Nephron progenitor cell (in vitro differentiated cells): ENCODE results near the gene CPLANE1.

Experiments used
- DNase-seq: peaks from one replicate; pipeline ENCODE4 v3.0.0; 2021
- H3K27ac Mint-ChIP-seq: 2 replicates; pipeline ENCODE4 v1.8.0; 2021; ENCODE audit warnings: mild to moderate bottlenecking, moderate library complexity, mixed read lengths
- H3K27me3 Mint-ChIP-seq: 2 replicates; pipeline ENCODE4 v1.8.0; 2021; ENCODE audit warnings: mild to moderate bottlenecking, low read depth, mixed read lengths; ENCODE audit not compliant: poor library complexity
- H3K36me3 Mint-ChIP-seq: 2 replicates; pipeline ENCODE4 v1.8.0; 2021; ENCODE audit warnings: low read depth, mixed read lengths
- H3K4me1 Mint-ChIP-seq: 2 replicates; pipeline ENCODE4 v1.8.0; 2021; ENCODE audit warnings: mixed read lengths
- H3K4me3 Mint-ChIP-seq: 2 replicates; pipeline ENCODE4 v1.8.0; 2021; ENCODE audit warnings: mild to moderate bottlenecking, moderate library complexity, mixed read lengths
- H3K9me3 Mint-ChIP-seq: 2 replicates; pipeline ENCODE4 v1.8.0; 2021; ENCODE audit warnings: mild to moderate bottlenecking, moderate library complexity, mixed read lengths
- TF ChIP-seq, protein P1 (sequence below): fragments of 200-600 bp; sonication (generic); IDR thresholded peaks from 2 replicates; pipeline ENCODE4 v1.5.0; 2021; ENCODE audit warnings: antibody characterized with exemption

The CPLANE1 gene

DNA sequence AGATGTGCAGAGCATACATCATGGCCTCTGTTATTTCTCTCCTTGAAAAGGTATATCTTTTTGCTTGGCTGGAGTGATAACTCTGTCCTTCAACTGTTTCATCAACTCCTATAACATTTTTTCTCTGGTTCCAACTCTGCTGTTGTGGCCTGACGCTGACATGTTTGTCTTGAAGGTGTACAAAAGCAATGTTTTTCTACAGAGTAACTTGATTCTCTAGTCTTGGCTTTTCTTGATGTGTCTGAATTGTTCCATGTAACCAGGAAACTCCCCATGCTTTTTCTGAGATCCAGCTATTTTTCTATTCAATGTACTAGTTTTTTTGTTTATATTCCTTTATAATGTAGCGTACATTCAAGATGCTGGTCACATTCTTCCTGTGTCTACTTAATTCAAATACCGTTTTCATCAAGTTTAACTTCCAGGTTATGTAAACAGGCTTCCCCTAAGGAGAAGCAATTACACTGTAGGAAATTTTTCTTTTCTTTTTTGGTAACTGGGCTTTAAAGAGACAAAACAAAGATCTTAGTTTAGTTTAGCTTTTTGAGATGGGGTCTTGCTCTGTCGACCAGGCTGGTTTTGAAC is 6.7 kb upstream of the CPLANE1 start:
- TF ChIP-seq, protein P1, sequence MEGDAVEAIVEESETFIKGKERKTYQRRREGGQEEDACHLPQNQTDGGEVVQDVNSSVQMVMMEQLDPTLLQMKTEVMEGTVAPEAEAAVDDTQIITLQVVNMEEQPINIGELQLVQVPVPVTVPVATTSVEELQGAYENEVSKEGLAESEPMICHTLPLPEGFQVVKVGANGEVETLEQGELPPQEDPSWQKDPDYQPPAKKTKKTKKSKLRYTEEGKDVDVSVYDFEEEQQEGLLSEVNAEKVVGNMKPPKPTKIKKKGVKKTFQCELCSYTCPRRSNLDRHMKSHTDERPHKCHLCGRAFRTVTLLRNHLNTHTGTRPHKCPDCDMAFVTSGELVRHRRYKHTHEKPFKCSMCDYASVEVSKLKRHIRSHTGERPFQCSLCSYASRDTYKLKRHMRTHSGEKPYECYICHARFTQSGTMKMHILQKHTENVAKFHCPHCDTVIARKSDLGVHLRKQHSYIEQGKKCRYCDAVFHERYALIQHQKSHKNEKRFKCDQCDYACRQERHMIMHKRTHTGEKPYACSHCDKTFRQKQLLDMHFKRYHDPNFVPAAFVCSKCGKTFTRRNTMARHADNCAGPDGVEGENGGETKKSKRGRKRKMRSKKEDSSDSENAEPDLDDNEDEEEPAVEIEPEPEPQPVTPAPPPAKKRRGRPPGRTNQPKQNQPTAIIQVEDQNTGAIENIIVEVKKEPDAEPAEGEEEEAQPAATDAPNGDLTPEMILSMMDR: no peak
- peaks cover 6% of the 10 kb centered on the region for H3K27me3 Mint-ChIP-seq
- H3K36me3 Mint-ChIP-seq: peaks cover 26% of the 10 kb centered on the region
- no peak overlapping the region for H3K27ac Mint-ChIP-seq
- H3K4me3 Mint-ChIP-seq: no peak overlapping the region
- no peak for DNase-seq
- no peaks in the 10 kb centered on the region for H3K4me1 Mint-ChIP-seq
- H3K9me3 Mint-ChIP-seq: peaks cover 57% of the 10 kb centered on the region

DNA sequence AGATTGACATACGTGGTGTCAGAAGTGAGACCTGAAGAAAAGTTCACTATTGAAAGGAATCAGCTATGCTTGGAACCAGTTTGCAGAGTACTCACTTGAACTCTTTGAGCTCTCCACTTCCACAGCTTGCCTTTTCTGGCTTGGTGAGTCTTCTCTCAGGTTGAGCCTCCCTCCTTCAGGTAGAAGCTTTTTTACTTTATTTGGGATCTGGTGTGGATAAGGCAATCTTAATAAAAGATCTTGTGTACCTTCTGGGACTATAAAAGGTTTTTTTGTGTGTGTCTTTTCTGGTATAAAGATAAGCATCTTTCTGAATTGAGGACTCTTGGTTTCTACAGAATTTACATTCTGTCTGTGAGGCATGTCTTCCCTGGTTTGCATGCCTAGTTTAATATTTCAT is 5.4 kb upstream of the CPLANE1 start:
- Mint-ChIP-seq H3K9me3 (peaks cover 44% of the 10 kb centered on the region), H3K4me1 (peaks cover 9% of the 10 kb centered on the region), H3K27me3 (peaks cover 6% of the 10 kb centered on the region), H3K36me3 (peaks cover 26% of the 10 kb centered on the region), H3K27ac (no peak overlapping the region), H3K4me3 (no peak overlapping the region)
- no peak for DNase-seq
- TF ChIP-seq, protein P1: no peak

DNA sequence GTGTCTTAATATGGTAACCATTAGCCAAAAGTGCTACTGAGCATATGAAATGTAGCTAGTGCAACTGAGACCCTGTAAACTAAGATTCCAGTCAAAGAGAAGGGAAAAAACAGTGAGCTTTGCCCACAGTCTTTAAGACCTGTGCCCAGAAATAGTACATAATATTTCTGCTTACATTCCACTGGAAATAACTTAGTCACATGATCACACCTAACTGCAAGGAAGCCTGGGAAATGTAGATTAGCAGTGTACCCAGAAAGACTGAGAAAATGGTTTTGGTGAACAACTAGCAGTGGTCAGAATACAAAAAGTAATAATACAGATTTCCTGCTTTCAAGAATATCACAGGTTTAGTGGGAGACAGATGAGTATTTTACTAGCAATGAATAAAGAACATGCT is 2.5 kb upstream of the CPLANE1 start:
- no peak overlapping the region for H3K27ac Mint-ChIP-seq
- TF ChIP-seq, protein P1: no peak
- no peak for DNase-seq
- H3K27me3 Mint-ChIP-seq: peaks cover 6% of the 10 kb centered on the region
- H3K4me1 Mint-ChIP-seq: peaks cover 21% of the 10 kb centered on the region
- peaks cover 39% of the 10 kb centered on the region for H3K9me3 Mint-ChIP-seq
- no peak overlapping the region for H3K4me3 Mint-ChIP-seq
- peaks cover 26% of the 10 kb centered on the region for H3K36me3 Mint-ChIP-seq

- Mint-ChIP-seq H3K36me3 (peaks cover 16% of the 10 kb centered on the region), H3K27me3 (peaks cover 6% of the 10 kb centered on the region), H3K27ac (peak overlapping the region; percentile 4), H3K4me1 (peaks cover 26% of the 10 kb centered on the region), H3K9me3 (peaks cover 26% of the 10 kb centered on the region), H3K4me3 (peak overlapping the region; percentile 88)
- no peak for DNase-seq
- TF ChIP-seq, protein P1: no peak
These were observed 614 bp upstream of the CPLANE1 start for GRCh38 chr5:37249815-37250164.

- Mint-ChIP-seq H3K9me3 (peaks cover 13% of the 10 kb centered on the region), H3K27me3 (peaks cover 3% of the 10 kb centered on the region), H3K4me1 (peaks cover 26% of the 10 kb centered on the region), H3K4me3 (peak overlapping the region; percentile 84), H3K27ac (no peak overlapping the region), H3K36me3 (peaks cover 3% of the 10 kb centered on the region)
- TF ChIP-seq, protein P1: no peak
- DNase-seq: no peak
These were observed 681 bp downstream of the CPLANE1 start for GRCh38 chr5:37248421-37248969.

DNA sequence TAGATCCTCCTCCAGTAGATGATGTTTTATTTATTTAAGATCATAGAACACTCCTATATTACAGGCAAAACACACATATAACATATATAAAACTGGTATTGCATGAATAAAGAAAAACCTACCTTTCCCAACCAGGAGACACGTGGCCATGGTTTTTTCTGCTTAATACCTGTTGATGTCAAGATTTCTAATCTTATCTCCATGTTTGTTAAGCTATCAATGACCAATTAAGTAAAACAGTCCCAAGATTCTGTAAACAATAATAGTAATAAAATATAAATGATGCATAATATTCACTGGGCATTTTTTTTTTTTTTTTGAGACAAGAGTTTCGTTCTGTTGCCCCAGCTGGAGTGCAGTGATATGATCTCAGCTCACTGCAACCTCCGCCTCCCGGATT is 1.7 kb downstream of the CPLANE1 start:
- TF ChIP-seq, protein P1: no peak
- Mint-ChIP-seq H3K4me3 (peak overlapping the region; percentile 84), H3K9me3 (peaks cover 6% of the 10 kb centered on the region), H3K36me3 (peaks cover 6% of the 10 kb centered on the region), H3K27me3 (peaks cover 3% of the 10 kb centered on the region), H3K27ac (no peak overlapping the region), H3K4me1 (peaks cover 26% of the 10 kb centered on the region)
- DNase-seq: no peak
